Testis (tissue), 2 donors: Measurements from ENCODE around the gene CDON.

ENCODE experiments used
- CTCF ChIP-seq, 3 experiments: fragments of 450-650 bp in 2 of 3; fragments of 200-600 bp in 1 of 3; sonication (generic) in 1 of 3; IDR thresholded peaks; one replicate each; pipeline ENCODE4 v1.5.1; 2016 to 2019; ENCODE audit warnings: antibody characterized with exemption in 3 of 3, mild to moderate bottlenecking in 2 of 3, moderate library complexity in 1 of 3
- POLR2A ChIP-seq: fragments of 450-650 bp; IDR thresholded peaks from one replicate; pipeline ENCODE4 v1.6.1; 2017; ENCODE audit warnings: antibody characterized with exemption, mild to moderate bottlenecking, moderate library complexity

- no peak for TF ChIP-seq POLR2A
- no peak for TF ChIP-seq CTCF (IDR thresholded peaks at IDR 0.05)
Measured at GRCh38 chr11:125910226-125910849, 152.3 kb downstream of the CDON start.
